Measurements from ENCODE around the gene CAGE1.
"Not testable (repeated sequence)": the region's sequence is repeated elsewhere in the genome, so short reads cannot be mapped to it uniquely, and the experiment has no call there.

- TF ChIP-seq CTCF, MYC (IDR thresholded peaks at IDR 0.05; ENCODE audit: low read depth, low read length): not testable (repeated sequence)
Measured at GRCh38 chr6:7319406-7319805, 70.1 kb downstream of the CAGE1 start.
